ENCODE data around the gene RALY. TPM values are rescaled to one million over a fixed set of nuclear protein-coding genes. Genes with fewer than 3 reads are reported as not detected.

RALY gene
- total RNA-seq, 1 donor from 2014 or later: 123 TPM

- Histone ChIP-seq H3K27ac (no peak overlapping the region), H3K4me1 (peaks cover 93% of the 10 kb centered on the region), H3K27me3 (no peaks in the 10 kb centered on the region), H3K9me3 (no peaks in the 10 kb centered on the region), H3K4me3 (no peak overlapping the region), H3K36me3 (no peaks in the 10 kb centered on the region)
- no peak for DNase-seq (ENCODE audit: extremely low spot score in 2 of 2)
- no peak for TF ChIP-seq POLR2A (IDR thresholded peaks at IDR 0.05)
- intact Hi-C loops (cut with DNase I): no loop called here
Observed at GRCh38 chr20:34012330-34012729, 18.6 kb downstream of the RALY start.

GRCh38 chr20:34012735-34013134 is 19.0 kb downstream of the RALY start:
- H3K36me3 ChIP-seq: no peaks in the 10 kb centered on the region
- H3K4me3 ChIP-seq: no peak overlapping the region
- TF ChIP-seq, protein P1, sequence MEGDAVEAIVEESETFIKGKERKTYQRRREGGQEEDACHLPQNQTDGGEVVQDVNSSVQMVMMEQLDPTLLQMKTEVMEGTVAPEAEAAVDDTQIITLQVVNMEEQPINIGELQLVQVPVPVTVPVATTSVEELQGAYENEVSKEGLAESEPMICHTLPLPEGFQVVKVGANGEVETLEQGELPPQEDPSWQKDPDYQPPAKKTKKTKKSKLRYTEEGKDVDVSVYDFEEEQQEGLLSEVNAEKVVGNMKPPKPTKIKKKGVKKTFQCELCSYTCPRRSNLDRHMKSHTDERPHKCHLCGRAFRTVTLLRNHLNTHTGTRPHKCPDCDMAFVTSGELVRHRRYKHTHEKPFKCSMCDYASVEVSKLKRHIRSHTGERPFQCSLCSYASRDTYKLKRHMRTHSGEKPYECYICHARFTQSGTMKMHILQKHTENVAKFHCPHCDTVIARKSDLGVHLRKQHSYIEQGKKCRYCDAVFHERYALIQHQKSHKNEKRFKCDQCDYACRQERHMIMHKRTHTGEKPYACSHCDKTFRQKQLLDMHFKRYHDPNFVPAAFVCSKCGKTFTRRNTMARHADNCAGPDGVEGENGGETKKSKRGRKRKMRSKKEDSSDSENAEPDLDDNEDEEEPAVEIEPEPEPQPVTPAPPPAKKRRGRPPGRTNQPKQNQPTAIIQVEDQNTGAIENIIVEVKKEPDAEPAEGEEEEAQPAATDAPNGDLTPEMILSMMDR (IDR thresholded peaks at IDR 0.05): no peak
- TF ChIP-seq POLR2AphosphoS5 (IDR thresholded peaks at IDR 0.05; ENCODE audit: insufficient read depth in 1 of 2, low read depth in 1 of 2) (no peak), POLR2A (IDR thresholded peaks at IDR 0.05) (no peak)
- peaks cover 94% of the 10 kb centered on the region for H3K4me1 ChIP-seq
- DNase-seq (ENCODE audit: extremely low spot score in 2 of 2): no peak
- H3K27ac ChIP-seq: no peak overlapping the region
- H3K27me3 ChIP-seq: no peaks in the 10 kb centered on the region
- intact Hi-C loops (cut with DNase I): no loop called here
- no peaks in the 10 kb centered on the region for H3K9me3 ChIP-seq

DNA sequence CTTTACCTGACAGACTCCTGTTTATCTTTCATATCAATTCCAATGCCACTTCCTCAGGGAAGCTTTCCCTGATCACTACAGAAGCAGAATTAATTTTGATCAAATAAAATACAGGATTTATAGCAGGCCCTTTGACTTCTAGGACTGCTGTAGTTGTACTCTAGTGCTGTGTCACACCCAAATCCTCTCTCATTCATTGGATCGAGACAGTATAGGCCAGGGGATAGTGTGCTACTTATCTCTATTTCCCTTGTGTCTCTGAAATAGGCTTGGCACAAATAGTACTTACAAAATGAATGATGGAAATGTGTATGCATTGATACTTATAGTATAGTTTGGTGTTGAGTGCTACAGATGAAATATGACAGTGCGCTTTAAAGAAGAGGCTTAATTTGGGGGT is 19.8 kb downstream of the RALY start:
- Histone ChIP-seq H3K27ac (no peak overlapping the region), H3K36me3 (no peaks in the 10 kb centered on the region), H3K27me3 (no peaks in the 10 kb centered on the region), H3K4me1 (peaks cover 94% of the 10 kb centered on the region), H3K9me3 (no peaks in the 10 kb centered on the region), H3K4me3 (no peak overlapping the region)
- TF ChIP-seq POLR2AphosphoS5 (IDR thresholded peaks at IDR 0.05; ENCODE audit: insufficient read depth in 1 of 2, low read depth in 1 of 2) (no peak), POLR2A (IDR thresholded peaks at IDR 0.05) (no peak)
- TF ChIP-seq, protein P1 (IDR thresholded peaks at IDR 0.05): no peak
- intact Hi-C loops (cut with DNase I): no loop called here
- no peak for DNase-seq (ENCODE audit: extremely low spot score in 2 of 2)

GRCh38 chr20:34014878-34015277 is 21.2 kb downstream of the RALY start:
- TF ChIP-seq POLR2A (IDR thresholded peaks at IDR 0.05) (no peak), POLR2AphosphoS5 (IDR thresholded peaks at IDR 0.05; ENCODE audit: insufficient read depth in 1 of 2, low read depth in 1 of 2) (no peak)
- TF ChIP-seq, protein P1 (IDR thresholded peaks at IDR 0.05): no peak
- Histone ChIP-seq H3K4me1 (peaks cover 90% of the 10 kb centered on the region), H3K27me3 (no peaks in the 10 kb centered on the region), H3K36me3 (no peaks in the 10 kb centered on the region), H3K4me3 (no peak overlapping the region), H3K9me3 (no peaks in the 10 kb centered on the region), H3K27ac (peak overlapping the region; percentile 12)
- no peak for DNase-seq (ENCODE audit: extremely low spot score in 2 of 2)
- intact Hi-C loops (cut with DNase I): no loop called here

- H3K9me3 ChIP-seq: no peaks in the 10 kb centered on the region
- H3K4me1 ChIP-seq: peaks cover 88% of the 10 kb centered on the region
- H3K36me3 ChIP-seq: no peaks in the 10 kb centered on the region
- TF ChIP-seq POLR2AphosphoS5 (IDR thresholded peaks at IDR 0.05; ENCODE audit: insufficient read depth in 1 of 2, low read depth in 1 of 2) (no peak), POLR2A (IDR thresholded peaks at IDR 0.05) (no peak)
- TF ChIP-seq, protein P1 (IDR thresholded peaks at IDR 0.05): no peak
- H3K27me3 ChIP-seq: no peaks in the 10 kb centered on the region
- peak overlapping the region; percentile 12 for H3K27ac ChIP-seq
- intact Hi-C loops (cut with DNase I): no loop called here
- DNase-seq (ENCODE audit: extremely low spot score in 2 of 2): no peak
- no peak overlapping the region for H3K4me3 ChIP-seq
Observed at GRCh38 chr20:34015401-34016335, 22.0 kb downstream of the RALY start.
